Activated gamma-delta T cell treated with Interleukin-2 at 50 U/mL for 16 hours (primary cell): Measurements from ENCODE around the gene RNF212.

ENCODE experiments used
- DNase-seq: peaks from one replicate; pipeline ENCODE4 v3.0.0-alpha.2; 2020

Gene RNF212

DNA sequence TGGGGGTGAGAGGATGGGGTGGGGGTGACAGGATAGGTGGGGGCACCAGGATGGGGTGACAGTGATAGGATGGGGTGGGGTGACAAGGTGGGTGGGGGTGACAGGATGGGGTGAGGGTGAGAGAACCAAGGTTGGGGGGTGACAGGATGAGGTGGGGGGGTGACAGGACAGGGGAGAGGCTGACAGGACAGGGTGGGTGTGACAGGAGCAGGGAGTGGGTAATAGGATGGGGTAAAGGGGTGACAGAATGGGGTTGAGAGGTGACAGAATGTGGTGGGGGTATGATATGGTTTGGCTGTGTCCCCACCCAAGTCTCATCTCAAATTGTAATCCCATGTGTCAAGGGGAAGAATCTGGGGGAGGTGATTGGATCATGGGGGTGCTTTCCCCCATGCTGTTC lies 26.0 kb downstream of the RNF212 start:
- DNase-seq, result no peak

DNA sequence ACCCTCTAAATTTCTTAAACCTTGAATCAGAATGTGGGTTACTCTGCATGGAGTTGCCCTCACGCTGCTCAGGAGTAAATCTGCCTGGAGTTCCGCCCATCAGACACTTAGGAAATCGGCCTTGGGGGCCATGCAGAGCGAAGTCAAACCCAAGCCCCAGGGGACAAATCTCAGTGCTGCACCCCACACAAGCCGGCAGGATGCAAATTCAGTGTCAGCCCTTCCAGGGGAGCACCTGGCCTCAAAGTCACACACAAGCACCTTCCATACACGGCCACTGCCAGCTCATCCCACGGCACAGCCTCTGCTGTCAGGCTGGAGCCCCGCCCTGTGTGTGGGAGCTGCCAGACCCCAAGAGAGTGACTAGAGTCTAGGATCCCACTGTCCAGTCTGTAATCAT lies 27.4 kb downstream of the RNF212 start:
- no peak for DNase-seq

DNA sequence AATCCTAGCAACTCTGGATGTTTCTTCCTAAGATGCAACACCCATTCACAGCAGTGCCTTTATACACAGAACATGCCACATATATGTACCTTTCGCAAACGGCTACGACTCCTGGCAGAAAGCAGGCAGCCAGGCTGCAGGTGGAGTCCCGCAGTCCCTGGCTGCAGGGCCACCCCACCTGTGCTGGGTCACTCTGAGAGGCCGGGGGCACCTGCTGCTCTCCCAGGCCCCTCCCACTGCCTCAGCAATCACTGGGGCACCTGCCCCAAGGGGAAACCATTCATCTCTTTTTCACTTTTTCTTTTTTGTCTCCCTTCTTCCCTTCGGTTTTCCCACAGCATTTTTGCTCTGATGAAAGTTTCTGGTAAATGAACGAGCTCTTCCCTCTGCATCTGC lies 28.0 kb downstream of the RNF212 start:
- no peak for DNase-seq

DNA sequence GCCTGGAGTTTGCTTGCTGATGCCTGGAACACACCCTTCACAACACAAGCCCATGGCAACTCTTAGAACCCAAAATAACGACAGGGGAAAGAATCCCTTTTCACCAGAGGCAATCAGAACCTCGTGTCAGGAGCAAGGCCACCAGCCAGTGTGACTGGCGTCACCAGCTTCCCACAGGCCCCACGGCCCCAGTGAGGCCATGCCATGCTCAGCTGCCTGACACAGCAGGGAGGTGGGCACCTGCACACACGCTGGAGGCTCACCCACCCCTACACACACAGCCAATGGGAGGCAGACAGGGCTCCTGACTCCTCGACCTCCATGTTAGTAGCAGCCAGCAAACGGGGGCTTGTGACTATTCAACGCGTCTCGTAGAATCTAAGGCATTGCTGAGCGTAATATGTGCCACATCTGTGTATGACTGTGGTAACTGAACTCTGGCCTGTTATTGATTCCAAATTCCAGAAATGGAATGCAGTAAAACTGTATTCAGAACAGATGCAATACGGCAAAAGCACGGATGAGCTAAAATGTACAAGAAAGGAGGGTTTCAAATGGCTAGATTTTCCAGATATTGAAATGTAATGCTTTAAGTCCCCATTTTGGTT lies 28.5 kb downstream of the RNF212 start:
- no peak for DNase-seq

DNA sequence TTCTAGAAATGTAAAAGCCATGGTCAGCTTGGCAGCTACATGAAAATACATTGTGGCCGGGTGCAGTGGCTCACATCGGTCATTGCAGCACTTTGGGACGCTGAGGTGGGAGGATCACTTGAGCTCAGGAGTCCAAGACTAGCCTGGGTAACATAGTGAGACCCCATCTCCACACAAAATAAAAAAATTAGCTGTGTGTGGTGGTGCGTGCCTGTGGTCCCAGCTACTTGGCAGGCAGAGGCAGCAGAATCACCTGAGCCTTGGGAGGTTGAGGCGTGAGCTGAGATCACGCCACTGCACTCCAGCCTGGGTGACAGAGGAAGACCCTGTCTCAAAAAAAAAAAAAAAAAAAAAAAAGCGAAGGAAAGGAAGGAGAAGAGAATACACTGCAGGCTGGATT lies 29.0 kb downstream of the RNF212 start:
- no peak for DNase-seq

DNA sequence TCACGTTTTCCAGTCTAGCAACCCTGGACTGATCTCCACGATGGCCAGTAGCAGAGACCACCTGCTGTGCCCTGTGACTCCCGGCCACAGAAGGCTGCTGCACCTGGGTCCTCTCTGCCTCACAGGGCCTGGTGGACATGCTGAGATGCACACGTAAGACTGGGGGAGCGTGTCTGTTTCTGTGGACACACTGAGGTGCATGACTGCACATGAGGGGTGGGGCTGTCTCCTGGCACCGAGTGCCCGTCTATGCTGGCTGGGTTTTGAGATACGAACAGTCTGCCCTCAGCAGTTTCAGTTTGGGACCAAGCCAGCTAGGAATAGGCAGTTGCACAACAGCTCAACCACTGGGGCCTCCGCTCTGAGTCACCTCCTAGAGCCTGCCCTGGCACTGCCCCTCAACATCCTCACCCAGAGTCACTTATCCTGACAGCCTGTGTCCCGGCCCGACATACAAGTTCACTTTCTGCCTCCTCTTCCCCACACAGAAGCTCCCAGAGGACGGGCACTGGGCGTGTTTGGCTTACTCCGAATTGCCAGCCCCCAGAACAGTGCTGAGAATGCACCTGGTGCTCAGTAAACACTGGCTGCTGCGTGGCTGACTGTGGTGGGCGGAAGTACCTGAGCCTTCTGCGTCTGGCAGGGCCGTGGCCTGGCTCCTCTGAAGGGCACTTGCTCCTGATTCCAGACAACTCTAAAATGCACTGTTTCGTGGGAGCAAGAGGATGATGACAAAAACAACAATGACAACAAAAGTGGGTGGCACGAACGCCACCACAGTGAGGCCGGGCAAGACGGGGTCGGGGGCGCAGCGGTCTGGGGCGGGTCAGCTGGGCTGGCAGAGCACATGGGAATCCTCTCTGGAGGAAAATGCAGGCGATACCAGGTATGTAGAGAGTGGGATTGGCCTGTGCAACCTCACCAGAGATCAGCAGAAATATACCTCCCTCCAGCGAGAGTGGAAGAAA lies 30.9 kb downstream of the RNF212 start:
- no peak for DNase-seq

DNA sequence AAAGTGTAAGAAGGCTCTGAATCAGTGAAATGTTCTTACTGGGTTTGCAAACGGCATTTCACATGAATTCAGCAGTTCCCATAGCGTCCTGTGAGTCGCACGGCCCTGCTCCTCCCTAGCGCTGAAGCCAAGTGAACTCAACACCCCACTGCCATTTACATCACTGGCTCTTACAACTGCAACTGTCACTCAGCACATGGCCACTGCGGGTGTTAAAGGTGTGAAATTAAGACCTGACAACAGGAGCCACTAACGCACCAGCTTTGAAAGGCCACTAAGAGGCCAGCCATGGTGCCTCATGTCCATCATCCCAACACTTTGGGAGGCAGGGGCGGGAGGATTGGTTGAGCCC lies 31.7 kb downstream of the RNF212 start:
- DNase-seq, result no peak

DNA sequence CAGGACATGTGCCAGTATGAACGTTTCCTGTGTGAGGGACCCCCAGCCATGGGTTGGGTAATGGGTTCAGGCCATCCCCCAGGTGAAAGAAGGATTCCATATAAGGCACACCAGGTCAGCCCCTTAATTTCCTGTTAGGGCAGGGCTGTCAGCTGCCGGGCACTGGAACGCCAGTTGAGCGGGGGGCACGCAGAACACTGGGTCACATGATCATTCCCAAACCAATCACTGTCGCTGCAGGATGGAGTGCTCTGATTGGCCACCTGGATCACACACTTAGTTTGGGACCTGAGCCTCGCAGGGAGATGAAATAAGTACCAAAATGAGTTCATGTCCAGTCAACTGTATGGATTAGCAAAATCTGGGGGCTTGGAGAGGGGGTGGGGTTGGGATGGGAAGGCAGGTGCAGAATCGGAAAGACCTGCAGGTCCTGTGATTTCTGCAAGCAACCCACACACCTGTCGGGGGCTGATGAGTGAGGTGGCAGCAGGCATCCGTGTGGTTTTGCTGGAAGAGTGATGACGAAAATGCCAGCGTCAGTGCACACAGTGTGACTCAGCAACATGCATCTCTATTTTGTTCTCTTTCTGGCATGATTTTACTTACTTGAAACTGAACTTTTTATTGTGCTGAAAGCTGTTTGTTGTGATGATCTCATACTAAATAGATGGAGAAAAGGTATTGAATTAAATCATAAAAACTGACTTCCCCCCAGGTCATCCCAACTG lies 32.2 kb downstream of the RNF212 start:
- DNase-seq, result no peak

DNA sequence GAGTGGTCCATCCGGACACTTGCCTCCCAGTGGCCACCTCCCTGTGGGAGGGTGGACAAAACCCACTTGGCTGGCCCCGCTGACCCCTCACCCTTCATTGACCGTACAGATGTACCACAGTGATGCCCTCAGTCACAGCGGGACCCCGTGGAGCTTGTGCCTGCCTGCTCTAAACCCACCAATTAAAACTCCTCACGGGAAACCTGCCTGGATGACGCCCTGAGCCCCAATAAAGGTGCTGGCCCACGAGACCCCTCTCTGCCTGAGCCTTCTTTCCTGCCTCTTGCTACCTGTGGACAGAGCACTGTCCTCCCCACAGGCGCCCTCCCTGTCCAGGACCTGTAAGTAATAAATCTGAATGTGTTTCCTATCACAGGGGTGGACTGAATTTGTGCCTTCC lies 32.9 kb downstream of the RNF212 start:
- DNase-seq, result no peak

DNA sequence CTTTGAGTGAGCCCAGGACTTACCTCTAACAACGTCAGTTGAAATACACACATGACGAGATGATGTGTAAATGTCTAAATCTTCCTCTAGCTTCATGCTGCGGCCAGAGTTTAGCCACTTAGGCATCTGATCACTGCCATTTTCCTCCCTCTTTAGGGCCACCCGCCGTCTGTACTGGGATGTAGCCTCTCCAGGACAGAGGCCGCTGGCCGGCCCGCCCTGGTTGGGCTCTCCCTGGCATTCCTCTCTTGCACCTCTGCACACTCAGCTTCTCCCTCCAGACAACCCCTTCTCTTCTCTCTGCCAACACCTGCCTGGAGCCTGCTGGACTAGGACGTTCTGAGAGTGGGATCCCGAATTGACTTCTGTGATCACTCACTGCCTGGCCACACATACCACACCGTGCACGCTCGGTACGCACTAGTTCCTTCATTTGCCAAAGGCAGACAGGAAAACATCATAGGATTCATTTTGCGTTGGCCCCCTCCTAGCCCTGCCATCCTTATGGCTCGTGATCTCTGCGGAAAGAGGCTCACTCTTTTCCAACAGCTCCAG lies 33.6 kb downstream of the RNF212 start:
- no peak for DNase-seq

DNA sequence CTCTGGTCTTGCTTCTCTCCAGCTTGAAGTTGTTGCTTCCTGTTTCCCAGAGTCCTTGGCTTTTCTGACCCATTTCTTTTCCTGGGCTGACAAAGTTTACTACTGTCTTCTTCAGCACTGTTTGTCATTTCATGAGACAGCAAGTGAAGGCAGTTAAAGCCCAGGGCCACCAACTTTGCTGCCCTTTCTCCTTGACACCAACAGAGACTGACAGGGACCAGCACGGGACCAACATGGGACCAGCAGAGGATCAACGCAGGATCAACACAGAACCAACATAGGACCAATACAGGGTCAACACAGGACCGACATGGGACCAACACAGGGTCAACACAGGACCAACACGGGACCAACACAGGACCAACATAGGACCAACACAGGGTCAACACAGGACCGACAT lies 34.9 kb downstream of the RNF212 start:
- DNase-seq, result no peak

DNA sequence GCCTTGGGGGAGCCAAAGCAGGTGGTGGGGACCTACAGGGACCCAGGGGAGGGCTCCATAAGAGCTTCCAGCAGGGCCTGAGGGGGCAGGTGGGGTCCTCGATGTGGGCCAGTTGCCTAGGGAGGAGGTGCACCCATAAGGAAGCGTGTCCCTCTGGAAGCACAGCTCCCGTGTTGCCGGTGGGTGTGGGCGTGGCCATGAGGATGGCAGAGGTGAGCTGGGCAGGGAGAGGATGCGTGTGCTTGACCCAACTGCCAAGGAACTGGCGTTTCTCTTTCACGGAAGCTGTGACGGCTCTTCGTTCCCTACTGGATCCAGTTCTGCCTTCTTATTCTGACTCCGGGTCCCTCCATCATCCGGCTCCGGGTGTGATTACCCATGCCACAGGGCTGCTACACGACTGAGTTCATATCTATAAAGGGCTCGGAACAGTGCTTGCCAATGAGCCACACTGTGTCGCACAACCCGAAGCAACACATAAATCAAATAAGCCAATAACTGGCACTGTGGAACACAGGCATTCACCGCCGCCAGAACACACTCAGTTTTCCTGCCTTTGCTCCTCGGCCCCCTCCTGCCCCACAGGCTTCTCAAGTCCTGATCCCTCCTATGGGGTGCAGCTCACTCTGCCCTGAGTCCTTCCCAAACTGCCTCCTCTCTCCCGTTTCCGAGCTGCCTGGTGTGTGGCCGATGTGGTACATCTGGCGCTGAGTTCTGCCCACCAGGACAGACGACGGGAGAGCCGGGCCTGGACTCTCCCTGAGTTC lies 35.5 kb downstream of the RNF212 start:
- DNase-seq, result no peak

DNA sequence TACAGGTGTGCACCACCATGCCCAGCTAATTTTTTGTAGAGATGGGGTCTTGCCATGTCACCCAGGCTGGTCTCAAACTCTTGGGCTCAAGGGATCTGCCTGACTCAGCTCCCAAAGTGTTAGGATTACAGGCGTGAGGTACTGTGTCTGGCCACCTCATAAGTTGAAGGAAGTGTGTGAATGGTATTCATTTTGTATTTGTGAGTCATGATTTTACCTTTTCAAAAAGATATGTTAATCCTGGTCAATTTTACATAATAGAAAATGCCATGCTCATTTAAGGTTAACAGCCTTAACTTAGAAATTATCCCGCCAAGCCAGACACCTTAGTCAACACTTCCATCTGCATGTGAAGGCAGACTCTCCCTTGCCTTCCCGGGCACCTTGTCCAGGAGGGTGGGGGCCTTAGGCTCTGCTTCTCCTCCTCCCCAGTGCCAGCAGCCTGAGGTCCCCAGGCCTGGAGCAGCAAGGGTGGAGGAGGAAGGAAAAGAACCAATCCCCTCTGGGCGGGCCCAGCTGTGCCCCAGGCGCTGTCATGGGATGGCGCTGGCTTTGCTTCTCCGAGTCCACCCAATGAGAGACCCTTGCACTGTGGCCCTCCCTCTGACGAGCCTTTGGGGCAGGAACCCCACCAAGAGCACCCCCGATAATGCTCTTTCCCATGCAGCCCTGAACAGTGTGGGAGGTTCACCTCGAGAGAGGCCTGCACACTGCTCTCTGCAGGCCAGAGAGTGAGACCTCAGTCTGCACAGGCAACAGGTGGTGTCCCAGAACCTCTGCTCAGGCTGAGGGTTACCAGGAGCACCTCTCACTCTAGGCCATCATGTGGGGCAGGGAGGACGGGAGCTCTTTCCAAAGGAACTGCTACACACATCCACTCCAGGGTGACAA lies 37.3 kb downstream of the RNF212 start:
- DNase-seq, result no peak

DNA sequence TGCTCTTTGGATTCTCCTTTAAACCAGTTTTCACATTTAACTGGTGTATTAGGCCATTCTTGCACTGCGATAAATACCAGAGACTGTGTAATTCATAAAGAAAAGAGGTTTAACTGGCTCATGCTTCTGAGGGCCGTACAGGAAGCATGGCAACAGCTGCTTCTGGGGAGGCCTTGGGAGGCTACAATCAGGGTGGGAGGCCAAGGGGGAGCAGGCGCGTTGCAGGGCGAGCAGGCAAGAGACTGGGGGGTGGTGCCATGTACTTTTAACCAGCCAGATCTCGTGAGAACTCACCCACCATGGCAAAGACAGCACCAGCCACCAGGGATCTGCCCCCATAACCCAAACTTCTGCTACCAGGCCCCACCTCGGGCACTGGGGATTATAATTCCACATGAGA lies 38.1 kb downstream of the RNF212 start:
- no peak for DNase-seq

DNA sequence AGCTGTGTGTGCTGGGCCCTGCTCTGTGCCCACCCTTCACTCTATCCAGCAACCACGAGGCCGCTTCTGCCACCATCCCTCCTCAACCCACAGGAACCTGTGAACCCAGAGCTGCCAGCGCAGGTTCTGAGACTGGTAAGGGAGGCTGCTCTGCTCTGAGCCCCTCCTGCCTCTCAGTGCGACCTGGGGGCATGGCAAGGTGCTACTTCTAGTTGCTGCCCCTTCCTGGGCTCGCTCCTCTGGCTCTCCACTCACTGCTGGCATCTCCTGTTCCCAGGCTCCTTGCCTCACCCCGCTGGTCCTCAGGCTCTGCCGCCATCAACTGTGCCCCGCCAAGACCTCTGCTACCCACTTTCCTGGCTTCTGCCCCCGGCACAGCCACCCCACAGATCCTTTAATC lies 39.3 kb downstream of the RNF212 start:
- no peak for DNase-seq

DNA sequence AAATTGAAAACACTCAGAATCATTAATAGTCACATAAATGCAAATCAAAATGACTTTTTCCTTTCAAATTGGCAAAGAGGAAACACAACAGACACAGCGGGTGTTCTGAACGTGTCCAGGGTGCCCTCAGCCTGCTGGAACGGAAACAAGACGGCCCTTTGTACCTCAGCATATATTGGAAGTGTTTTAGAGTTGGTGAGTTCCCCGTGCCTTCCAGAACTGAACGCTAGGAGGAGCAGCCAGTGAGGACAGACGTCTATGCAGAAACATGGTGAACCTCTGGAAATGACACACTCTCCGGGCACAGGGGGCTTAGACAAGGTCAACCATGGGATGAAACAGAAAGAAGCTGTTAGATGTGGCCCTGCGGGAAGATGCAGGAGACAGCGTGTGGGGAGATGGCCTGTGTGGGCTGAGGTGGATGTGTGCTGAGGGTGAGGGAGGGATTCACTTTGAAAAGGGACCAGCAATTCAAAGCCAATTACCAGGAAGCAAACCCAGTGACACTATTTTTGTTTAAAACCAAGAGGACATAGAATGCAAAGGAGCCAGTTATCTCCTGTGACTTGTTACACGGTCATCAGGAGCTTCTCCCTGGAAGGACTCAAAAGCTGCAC lies 40.4 kb downstream of the RNF212 start:
- DNase-seq, result peak; percentile 53

DNA sequence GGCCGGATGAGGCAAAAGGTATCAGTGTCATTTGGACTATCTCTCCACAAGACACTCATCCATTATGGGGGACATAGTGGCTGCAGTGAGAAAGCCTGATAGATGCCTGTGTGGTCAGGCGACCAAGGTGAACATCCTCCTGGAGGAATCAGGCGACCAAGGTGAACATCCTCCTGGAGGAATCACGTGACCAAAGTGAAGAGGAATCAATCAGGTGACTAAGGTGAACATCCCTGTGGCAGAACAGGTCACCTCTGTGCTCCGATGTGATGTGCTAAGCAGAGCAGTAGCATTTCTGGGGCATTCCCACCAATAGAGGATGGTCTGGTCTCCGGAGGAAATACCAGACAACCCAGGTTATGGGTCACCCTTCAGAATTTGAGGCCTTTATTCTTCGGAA lies 44.0 kb downstream of the RNF212 start:
- no peak for DNase-seq

DNA sequence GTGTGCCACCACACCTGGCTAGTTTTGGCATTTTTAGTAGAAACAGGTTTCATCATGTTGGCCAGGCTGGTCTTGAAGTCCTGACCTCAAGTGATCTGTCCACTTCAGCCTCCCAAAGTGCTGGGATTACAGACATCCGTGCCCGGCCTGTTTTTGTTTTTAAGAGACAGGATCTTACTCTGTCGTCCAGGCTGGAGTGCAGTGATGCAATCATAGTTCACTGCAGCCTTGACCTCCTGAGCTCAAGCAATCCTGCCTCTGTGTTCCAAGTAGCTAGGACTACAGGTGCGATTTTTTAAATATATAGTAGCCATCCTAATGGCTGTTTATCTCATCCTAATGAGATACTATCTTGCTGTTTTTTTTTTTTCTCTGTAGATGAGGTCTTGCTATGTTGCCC lies 47.6 kb downstream of the RNF212 start:
- DNase-seq, result no peak

DNA sequence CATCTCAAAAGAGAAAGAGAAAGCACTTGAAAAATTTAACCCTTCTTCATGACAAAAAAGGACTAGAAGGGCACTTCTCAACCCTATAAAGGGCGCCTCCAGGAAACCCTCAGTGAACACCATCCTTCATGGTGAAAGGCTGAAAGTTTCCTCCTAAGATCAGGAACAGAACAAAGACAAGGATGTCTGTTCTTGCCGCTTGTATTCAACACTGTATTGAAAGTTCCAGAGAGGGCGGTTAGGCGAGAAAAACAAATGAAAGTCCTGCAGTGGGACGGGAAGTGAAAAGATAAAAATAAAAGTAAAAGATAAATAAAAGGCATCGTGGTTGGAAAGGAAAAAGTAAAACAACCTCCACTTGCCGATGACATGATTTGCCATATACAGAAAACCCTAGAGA lies 50.9 kb downstream of the RNF212 start:
- DNase-seq, result no peak

DNA sequence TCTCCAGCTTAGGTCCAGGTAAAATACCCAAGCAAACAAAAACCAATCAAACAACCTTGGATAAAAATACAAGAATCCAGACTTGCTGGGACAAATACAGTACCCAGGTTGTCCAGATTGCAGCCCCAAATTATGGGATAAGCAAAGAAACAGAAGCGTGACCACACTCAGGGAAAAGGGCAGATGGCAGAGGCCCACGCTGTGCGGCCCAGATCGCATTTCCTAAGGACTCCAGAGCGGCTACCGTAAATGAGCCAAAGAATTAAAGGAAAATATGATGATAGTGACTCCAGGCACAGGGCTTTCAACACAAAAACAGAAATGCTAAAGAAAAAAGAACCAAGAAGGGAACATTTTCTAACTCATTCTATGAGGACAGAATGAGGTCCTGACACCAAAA lies 51.6 kb downstream of the RNF212 start:
- DNase-seq, result no peak

DNA sequence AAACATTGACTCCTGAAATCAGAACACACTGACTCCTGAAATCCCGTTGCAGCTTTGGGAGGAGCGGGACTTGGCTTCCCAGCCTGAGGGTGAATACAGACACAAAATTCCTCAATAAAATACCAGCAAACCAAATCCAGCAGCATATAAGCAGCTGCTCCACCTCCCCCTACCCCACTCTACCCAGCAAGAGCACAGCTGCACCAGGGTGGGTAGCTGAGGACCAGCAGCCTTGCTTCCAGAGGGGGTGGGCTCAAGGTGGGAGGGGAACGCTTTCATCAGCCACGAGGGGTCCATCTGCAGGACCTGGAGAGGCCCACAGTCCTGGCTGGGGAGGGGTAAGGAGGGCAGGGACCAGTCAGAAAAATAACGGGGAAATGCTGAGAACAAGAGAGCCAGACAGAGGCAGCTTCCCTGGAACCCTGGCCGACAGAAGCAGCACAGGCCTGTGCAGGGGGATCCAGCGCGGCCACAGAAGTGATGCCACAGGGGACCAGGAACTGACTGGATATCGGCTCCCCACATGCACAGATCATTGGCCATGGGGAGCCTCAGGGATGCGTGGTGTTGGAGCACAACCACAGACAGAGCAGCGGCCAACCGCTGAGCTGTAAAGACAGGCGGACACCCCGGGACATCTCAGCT lies 52.2 kb downstream of the RNF212 start:
- no peak for DNase-seq
